PC-9 (cell line): ENCODE measurements around the gene HMGB1. TPM values are rescaled to one million over a fixed set of nuclear protein-coding genes. Genes with fewer than 3 reads are reported as not detected.
A peak's percentile ranks its signal among the peaks of the same experiment; 100 is the strongest.

ENCODE experiments used
- BruUV-seq: library from RNA; stranded (reverse); fragments of 400-500 nt; replicated peaks from 2 replicates; lab custom pipeline; 2021; lab: Mats Ljungman, UMichigan
- CTCF ChIA-PET: fragments of 300-600 bp; sonication (Branson Sonifier 250); formaldehyde crosslinking; loops from one replicate; lab custom pipeline; 2022; ENCODE audit warnings: antibody characterized with exemption; lab: Charles Lee
- POLR2A ChIA-PET: fragments of 300-600 bp; sonication (Branson Sonifier 250); formaldehyde crosslinking; loops from one replicate; lab custom pipeline; 2022; ENCODE audit warnings: antibody characterized with exemption; ENCODE audit not compliant: unreplicated experiment; lab: Charles Lee
- DNase-seq, 2 experiments: peaks; one replicate each; pipeline versions ENCODE4 v3.0.0 to v3.0.0-alpha.2; 2015 to 2022; ENCODE audit warnings: mixed read lengths in 1 of 2
- H2AFZ ChIP-seq: fragments of 200-600 bp; sonication (generic); 2 replicates; pipeline ENCODE4 v1.8.1; 2017; ENCODE audit warnings: antibody characterized with exemption
- H3F3A ChIP-seq: fragments of 200-600 bp; sonication (generic); 2 replicates; pipeline ENCODE4 v1.8.1; 2017; ENCODE audit warnings: antibody characterized with exemption, mild to moderate bottlenecking, low read depth; ENCODE audit not compliant: insufficient read depth
- H3K27ac ChIP-seq: fragments of 200-600 bp; sonication (generic); 2 replicates; pipeline ENCODE4 v1.6.1; 2016; ENCODE audit warnings: mixed run types
- H3K27me3 ChIP-seq: fragments of 200-600 bp; sonication (generic); 2 replicates; pipeline ENCODE4 v1.6.1; 2016; ENCODE audit warnings: low read depth, mixed run types; ENCODE audit not compliant: insufficient read depth
- H3K36me3 ChIP-seq: fragments of 200-600 bp; sonication (generic); 2 replicates; pipeline ENCODE4 v1.6.1; 2016; ENCODE audit warnings: low read depth, mixed run types
- H3K4me1 ChIP-seq: fragments of 200-600 bp; sonication (generic); replicated peaks from 2 replicates; pipeline ENCODE4 v1.6.1; 2016; ENCODE audit warnings: mixed run types; ENCODE audit not compliant: insufficient read depth
- H3K4me2 ChIP-seq: fragments of 200-600 bp; sonication (generic); 2 replicates; pipeline ENCODE4 v1.6.1; 2017; ENCODE audit warnings: mixed run types
- H3K4me3 ChIP-seq: fragments of 200-600 bp; sonication (generic); 2 replicates; pipeline ENCODE4 v1.6.1; 2016; ENCODE audit warnings: mixed run types
- H3K79me2 ChIP-seq: fragments of 200-600 bp; sonication (generic); 2 replicates; pipeline ENCODE4 v1.6.1; 2017; ENCODE audit warnings: low read depth, mixed run types
- H3K9me2 ChIP-seq: fragments of 200-600 bp; sonication (generic); 2 replicates; pipeline ENCODE4 v1.8.1; 2017; ENCODE audit warnings: mild to moderate bottlenecking; ENCODE audit not compliant: insufficient read depth
- H3K9me3 ChIP-seq: fragments of 200-600 bp; sonication (generic); 2 replicates; pipeline ENCODE4 v1.8.1; 2016; ENCODE audit warnings: low read depth; ENCODE audit not compliant: insufficient read depth
- H4K20me1 ChIP-seq: fragments of 200-600 bp; sonication (generic); 2 replicates; pipeline ENCODE4 v1.8.1; 2017; ENCODE audit not compliant: insufficient read depth
- EZH2 ChIP-seq: fragments of 200-600 bp; sonication (generic); IDR thresholded peaks from 2 replicates; pipeline ENCODE4 v1.8.0; 2017; ENCODE audit warnings: antibody characterized with exemption, low read depth
- intact Hi-C: fragments of 100-400 bp; cut with micrococcal nuclease; formaldehyde crosslinking; loops from one replicate; pipeline ENCODE4 v1.10.0; 2022; ENCODE audit not compliant: unreplicated experiment
- total RNA-seq: library from RNA; stranded (reverse); gene quantifications from 2 replicates; pipeline ENCODE4 v1.2.3, GENCODE V29; 2021
- TF ChIP-seq, protein P1 (sequence below): fragments of 200-600 bp; sonication (generic); conservative IDR thresholded peaks from 2 replicates; pipeline ENCODE4 v1.6.1; 2017; ENCODE audit warnings: mixed run types, antibody characterized with exemption, mild to moderate bottlenecking, moderate library complexity

Gene HMGB1
- total RNA-seq, 1 experiment from 2014 or later = 313 TPM

DNA sequence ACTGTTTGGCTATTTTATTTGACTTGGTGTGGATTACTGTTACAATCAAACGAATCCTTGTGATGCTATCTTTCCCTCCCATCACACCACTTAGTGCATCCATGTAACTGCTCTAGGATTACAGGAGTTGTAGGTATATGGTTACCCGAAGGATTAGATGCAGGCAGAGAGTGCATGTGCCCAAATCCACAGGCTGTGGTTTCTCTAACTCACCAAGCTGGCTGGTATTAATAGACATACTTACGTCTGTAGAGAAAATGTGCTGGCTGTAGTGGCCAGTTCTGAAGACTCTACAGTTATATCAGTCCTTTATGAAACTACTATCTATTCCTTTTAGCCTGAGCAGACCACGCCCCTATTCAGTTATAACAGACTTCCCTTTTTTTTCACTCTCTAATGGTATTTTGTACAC lies 1.1 kb upstream of the HMGB1 start:
- no peak for DNase-seq
- Histone ChIP-seq H3K4me3 (peak overlapping the region; percentile 69; the same call in 1 of the 2 replicates), H3K9me3 (no peaks in the 10 kb centered on the region), H3K4me1 (peaks cover 29% of the 10 kb centered on the region), H3K27me3 (no peaks in the 10 kb centered on the region), H3F3A (peaks cover 15% of the 10 kb centered on the region), H3K9me2 (no peaks in the 10 kb centered on the region), H4K20me1 (no peaks in the 10 kb centered on the region), H3K27ac (0 out of 2 replicates have a peak overlapping the region, but pooled peaks have one; percentile 27), H3K79me2 (peaks cover 26% of the 10 kb centered on the region), H3K36me3 (peaks cover 15% of the 10 kb centered on the region), H3K4me2 (peak overlapping the region; percentile 90), H2AFZ (peak overlapping the region; percentile 83)
- TF ChIP-seq, protein P1, sequence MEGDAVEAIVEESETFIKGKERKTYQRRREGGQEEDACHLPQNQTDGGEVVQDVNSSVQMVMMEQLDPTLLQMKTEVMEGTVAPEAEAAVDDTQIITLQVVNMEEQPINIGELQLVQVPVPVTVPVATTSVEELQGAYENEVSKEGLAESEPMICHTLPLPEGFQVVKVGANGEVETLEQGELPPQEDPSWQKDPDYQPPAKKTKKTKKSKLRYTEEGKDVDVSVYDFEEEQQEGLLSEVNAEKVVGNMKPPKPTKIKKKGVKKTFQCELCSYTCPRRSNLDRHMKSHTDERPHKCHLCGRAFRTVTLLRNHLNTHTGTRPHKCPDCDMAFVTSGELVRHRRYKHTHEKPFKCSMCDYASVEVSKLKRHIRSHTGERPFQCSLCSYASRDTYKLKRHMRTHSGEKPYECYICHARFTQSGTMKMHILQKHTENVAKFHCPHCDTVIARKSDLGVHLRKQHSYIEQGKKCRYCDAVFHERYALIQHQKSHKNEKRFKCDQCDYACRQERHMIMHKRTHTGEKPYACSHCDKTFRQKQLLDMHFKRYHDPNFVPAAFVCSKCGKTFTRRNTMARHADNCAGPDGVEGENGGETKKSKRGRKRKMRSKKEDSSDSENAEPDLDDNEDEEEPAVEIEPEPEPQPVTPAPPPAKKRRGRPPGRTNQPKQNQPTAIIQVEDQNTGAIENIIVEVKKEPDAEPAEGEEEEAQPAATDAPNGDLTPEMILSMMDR = no peak
- TF ChIP-seq EZH2 = no peak
- ChIA-PET CTCF (no interaction called here), POLR2A (no interaction called here)
- no TSS peak for BruUV-seq
- intact Hi-C loops = loop anchor here (1.0 to 10.0 kb wide), 6 partner anchors 14 to 398 kb away; partner anchors contain the start of gene USPL1

DNA sequence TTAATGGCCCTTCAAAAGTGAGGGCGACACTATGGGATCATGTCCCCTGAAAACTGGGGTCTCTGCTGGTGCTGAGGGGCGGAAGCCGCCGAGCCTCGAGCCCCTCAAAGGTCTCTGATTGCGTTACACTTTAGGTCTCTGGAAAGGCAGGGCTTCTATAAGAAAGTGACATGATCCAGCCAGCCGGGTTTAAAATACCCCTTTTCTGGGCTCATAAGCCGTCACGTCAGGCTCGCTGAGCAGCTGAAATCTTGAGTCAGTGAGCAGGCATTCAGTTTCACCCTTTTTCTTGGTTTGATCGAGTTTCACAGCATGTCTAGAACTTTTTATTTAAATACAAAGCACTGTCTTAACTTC lies 600 bp upstream of the HMGB1 start:
- Histone ChIP-seq H4K20me1 (no peaks in the 10 kb centered on the region), H3K36me3 (peaks cover 20% of the 10 kb centered on the region), H2AFZ (peak overlapping the region; percentile 83), H3K4me3 (peak overlapping the region; percentile 69; the same call in 1 of the 2 replicates), H3K4me2 (peak overlapping the region; percentile 90), H3K4me1 (peaks cover 31% of the 10 kb centered on the region), H3K27me3 (no peaks in the 10 kb centered on the region), H3K9me2 (no peaks in the 10 kb centered on the region), H3K79me2 (peaks cover 31% of the 10 kb centered on the region), H3F3A (peaks cover 20% of the 10 kb centered on the region), H3K9me3 (no peaks in the 10 kb centered on the region), H3K27ac (peak overlapping the region; percentile 27; the same call in 1 of the 2 replicates)
- POLR2A ChIA-PET = interaction anchor here (0.5 to 0.6 kb wide), 2 partner anchors 36 to 340 kb away, joined by 4 to 16 read pairs; no protein-coding TSS in a partner anchor
- intact Hi-C loops = loop anchor here (1.0 to 10.0 kb wide), 6 partner anchors 15 to 398 kb away; partner anchors contain the start of gene USPL1
- TSS peak; percentile 92 for BruUV-seq
- TF ChIP-seq EZH2 = no peak
- TF ChIP-seq, protein P1 = no peak
- CTCF ChIA-PET = no interaction called here
- no peak for DNase-seq

DNA sequence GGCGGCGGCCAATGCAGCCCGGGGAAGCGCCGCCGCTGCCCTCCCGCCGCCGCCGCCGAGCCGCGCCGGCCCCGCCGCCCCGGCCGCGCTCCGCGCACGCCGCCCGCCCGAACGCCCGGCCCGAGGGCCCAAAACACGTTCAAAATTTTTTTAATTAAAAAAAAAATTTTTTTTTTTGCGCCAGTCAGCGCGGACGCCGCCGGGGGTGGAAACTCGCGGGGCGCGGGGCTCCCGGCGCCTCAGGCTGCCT lies 468 bp downstream of the HMGB1 start:
- no TSS peak for BruUV-seq
- H2AFZ ChIP-seq = no peak overlapping the region; the same call in 1 of the 2 replicates
- CTCF ChIA-PET = interaction anchor here (0.6 kb wide), 1 partner anchor 116 kb away, joined by 3 read pairs; no protein-coding TSS in a partner anchor
- peak overlapping the region; percentile 47; the same call in 1 of the 2 replicates for H3K4me2 ChIP-seq
- peaks cover 21% of the 10 kb centered on the region for H3K36me3 ChIP-seq
- H3K4me1 ChIP-seq = peaks cover 31% of the 10 kb centered on the region
- TF ChIP-seq, protein P1 = no peak
- TF ChIP-seq EZH2 = no peak
- no peaks in the 10 kb centered on the region for H3K9me3 ChIP-seq
- H3K4me3 ChIP-seq = peak overlapping the region; percentile 69
- peaks cover 21% of the 10 kb centered on the region for H3F3A ChIP-seq
- POLR2A ChIA-PET = no interaction called here
- no peaks in the 10 kb centered on the region for H3K9me2 ChIP-seq
- no peak for DNase-seq
- no peaks in the 10 kb centered on the region for H3K27me3 ChIP-seq
- intact Hi-C loops = loop anchor here (10.0 kb wide), 3 partner anchors 210 to 400 kb away; no protein-coding TSS in a partner anchor
- peak overlapping the region; percentile 86 for H3K27ac ChIP-seq
- H3K79me2 ChIP-seq = peaks cover 31% of the 10 kb centered on the region
- H4K20me1 ChIP-seq = no peaks in the 10 kb centered on the region
